ENCODE results near the gene CCDC183.
"Not testable (repeated sequence)": the region's sequence is repeated elsewhere in the genome, so short reads cannot be mapped to it uniquely, and the experiment has no call there.

The CCDC183 gene

GRCh38 chr9:136785565-136786355 is 10.4 kb upstream of the CCDC183 start:
- DNase-seq, result not testable (repeated sequence)

DNA sequence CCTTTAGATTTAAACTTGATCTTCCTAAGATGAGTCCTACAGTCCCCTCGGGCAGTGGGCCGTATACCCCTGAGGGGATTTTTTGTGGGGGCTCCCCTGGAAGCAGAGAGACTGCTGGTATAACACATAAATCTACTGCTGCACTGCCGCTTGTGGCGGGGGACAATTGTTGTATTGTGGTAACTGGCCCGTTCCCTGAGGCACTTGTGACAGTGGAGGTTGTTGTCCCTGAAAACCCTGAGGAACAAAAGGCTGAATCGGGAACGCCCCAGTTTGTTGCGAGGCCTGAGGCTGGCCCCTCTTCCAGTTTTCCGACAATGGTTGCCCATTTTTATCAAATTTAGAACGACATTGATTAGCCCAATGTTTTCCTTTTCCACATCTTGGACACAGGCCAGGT is 9.7 kb upstream of the CCDC183 start:
- no peak for DNase-seq

GRCh38 chr9:136786983-136787382 is 9.2 kb upstream of the CCDC183 start:
- peak; percentile 27 for DNase-seq

GRCh38 chr9:136787690-136788400 is 8.3 kb upstream of the CCDC183 start:
- peak; percentile 49 for DNase-seq

DNA sequence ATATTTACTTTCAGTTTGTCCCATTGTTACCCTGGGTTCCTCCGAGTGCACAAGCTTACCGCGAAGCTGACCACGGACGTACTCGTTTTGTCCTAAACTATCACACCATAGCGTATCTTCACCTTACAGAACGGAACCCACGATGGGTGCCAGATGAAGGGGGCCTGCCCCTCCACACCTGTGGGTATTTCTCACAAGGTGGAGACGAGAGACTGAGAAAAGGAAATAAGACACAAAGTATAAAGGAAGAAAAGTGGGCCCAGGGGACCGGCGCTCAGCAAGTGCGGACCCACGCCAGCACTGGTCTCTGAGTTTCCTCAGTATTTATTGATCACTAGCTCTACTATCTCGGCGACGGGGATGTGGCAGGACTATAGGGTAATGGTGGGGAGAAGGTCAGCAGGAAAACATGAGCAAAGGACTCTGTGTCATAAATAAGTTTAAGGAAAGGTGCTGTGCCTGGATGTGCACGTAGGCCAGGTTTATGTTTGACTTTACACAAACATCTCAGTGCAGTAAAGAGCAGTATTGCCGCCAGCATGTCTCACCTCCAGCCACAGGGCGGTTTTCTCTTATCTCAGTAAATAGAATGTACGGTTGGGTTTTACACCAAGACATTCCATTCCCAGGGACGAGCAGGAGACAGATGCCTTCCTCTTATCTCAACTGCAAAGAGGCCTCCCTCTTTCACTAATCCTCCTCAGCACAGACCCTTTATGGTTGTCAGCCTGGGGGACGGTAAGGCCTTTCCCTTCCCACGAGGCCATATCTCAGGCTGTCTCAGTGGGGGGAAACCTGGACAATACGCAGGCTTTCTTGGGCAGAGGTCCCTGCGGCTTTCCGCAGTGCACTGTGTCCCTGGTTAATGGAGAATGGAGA is 7.3 kb upstream of the CCDC183 start:
- not testable (repeated sequence) for DNase-seq

- no peak for DNase-seq
Observed at GRCh38 chr9:136789523-136789937, 6.6 kb upstream of the CCDC183 start.

GRCh38 chr9:136790640-136791515 is 5.3 kb upstream of the CCDC183 start, which contains the start of gene TMEM141:
Gene TMEM141, plus strand, starts transcription at chr9:136791344. Its CDS starts 27 bp downstream, at chr9:136791371.
- peak; percentile 99 for DNase-seq

DNA sequence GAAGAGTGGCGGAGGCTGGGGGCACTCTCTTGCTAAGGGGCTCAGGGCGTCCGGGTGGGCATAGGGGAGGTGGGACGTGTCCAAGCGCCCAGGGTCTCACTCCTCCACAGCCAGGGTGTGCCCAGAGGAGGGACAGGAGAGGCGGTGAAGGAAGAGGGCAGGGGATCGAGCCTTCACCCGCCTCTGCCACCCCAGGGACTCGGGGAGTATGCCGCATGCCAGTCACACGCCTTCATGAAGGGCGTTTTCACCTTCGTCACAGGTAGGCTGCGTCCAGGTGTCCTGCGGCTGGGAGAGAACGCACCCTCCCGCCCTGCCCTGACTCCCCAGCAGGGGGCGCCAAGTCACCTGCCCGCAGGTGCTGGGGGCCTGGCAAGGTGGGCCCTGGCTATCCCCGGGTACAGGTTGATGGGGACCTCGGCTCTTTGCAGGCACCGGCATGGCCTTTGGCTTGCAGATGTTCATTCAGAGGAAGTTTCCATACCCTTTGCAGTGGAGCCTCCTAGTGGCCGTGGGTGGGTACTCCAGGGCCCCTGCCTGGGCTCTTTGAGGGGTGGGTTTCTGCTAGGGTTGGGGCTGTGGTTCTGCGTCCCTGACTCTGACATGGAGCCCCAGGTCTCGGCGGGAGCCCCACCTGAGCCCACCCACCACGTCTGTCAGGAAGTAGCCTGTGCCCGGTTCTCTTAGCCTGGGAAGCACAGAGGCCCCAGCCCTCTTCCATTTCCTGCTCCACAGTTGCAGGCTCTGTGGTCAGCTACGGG is 4.4 kb upstream of the CCDC183 start:
- no peak for DNase-seq

GRCh38 chr9:136792321-136793085 is 3.6 kb upstream of the CCDC183 start:
- DNase-seq, result no peak

DNA sequence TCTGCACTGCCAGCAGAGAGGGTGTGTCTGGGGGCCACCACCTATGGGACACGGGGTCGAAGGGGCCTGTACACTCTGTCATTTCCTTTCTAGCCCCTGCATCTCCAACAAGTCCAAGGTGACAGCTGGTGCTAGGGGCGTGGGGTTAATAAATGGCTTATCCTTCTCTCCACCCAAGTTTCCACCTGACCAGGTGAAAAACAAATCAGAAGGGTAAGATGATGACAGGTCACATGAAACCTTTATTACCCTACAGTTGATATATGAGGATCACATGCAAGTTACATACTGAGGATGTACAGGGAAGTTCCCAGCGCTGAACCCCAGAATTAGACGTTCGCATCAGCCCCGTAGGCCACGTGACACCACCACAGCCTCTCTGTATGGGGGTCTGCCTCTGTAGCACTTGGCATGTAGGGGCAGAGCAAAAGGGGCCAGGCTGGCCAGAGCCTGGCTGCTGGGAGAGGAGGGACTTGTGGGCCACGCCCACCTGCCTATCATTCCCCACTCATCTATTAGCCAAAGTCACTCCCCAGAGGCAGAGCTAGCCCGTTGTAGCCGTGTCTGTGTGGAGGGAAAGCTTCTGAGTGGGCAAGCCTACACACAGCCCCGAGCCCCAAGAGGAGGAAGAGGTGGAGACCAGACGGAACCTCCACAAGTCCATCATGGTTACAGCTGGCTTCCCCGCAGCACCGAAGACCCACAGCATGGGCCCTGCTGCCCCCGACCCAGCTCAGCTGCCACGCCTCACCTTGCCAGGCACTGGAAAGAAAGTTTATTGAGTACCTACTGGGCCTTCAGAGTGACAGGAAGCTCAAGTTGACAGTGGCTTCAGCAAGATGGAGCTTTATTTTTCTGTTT is 2.8 kb upstream of the CCDC183 start:
- no peak for DNase-seq

- no peak for DNase-seq
Observed at GRCh38 chr9:136794281-136794999, 1.7 kb upstream of the CCDC183 start.

GRCh38 chr9:136795000-136795348 is 1.2 kb upstream of the CCDC183 start:
- DNase-seq, result no peak

- DNase-seq, result not testable (repeated sequence)
Observed at GRCh38 chr9:136796775-136797347, 723 bp downstream of the CCDC183 start.

- no peak for DNase-seq
Observed at GRCh38 chr9:136798708-136799078, 2.6 kb downstream of the CCDC183 start.

DNA sequence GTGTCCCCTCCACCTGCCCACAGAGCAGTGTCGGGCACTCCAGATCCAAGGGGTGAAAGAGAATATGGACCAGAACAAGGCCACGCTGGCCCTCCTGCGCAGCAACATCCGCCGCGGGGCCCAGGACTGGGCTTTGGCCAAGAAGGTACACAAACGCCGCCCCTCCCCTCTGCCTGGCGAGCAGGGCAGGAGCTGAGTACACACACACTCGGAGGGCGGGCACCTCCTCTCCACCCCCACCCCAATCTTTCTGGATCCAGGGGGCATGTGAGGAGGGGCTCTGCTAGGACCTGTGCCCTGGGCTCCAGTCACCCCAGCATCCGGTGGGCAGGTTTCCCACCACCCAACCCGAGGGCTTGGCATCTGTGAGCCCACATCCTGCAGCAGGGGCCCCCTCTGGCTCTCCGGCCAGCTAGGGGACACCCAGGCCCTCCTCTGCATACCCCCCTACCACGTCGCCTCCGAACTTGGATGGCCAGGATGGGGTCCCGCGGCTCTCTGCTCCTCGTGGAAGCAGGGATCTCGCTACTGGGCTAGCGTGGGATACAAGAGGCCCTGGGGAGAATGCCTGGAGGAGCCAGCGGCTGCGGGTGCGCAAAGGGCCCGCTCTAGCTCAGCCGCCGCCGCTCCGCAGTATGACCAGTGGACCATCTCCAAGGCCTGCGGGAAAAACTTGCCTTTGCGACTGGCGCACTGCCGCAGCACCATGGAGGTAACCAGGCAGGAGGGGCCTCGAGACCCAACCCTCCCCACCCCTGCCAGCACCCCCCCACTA is 3.1 kb downstream of the CCDC183 start:
- peak; percentile 31 for DNase-seq

- DNase-seq, result peak; percentile 90
Observed at GRCh38 chr9:136799854-136800657, 3.9 kb downstream of the CCDC183 start.

DNA sequence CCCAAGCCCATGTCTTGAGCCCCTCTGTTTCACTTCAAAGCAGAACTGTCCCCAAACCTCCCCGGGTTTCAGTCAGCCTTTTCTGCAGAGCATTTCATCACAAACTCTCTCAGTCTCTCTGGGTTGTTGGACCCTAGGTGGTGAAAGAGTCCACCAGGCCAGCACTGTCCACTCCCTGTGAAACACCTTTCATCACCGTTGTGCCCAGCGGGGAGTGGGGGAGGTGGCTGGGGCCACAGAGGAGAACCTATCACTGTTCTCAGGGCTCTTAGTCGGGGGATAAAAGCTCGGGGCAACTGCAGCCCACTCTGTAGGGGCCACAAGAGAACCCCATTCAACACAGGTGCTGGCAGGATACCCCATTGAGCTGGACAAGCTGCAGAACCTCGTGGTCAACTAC is 6.2 kb downstream of the CCDC183 start:
- no peak for DNase-seq
